NT2/D1 (cell line): ENCODE measurements around the gene CABLES1.

Experiments
- DNase-seq: peaks from one replicate; pipeline ENCODE4 v3.0.0-alpha.2; 2011; ENCODE audit warnings: low read depth, low spot score
- H3K27me3 ChIP-seq: 2 replicates; pipeline ENCODE4 v1.6.0; 2011; ENCODE audit warnings: mild to moderate bottlenecking; ENCODE audit not compliant: insufficient read length, insufficient read depth
- H3K36me3 ChIP-seq: 2 replicates; pipeline ENCODE4 v1.6.1; 2011; ENCODE audit warnings: mild to moderate bottlenecking, low read length, mixed read lengths; ENCODE audit not compliant: insufficient read depth, insufficient read length
- H3K4me1 ChIP-seq: 2 replicates; pipeline ENCODE4 v1.5.1; 2011; ENCODE audit not compliant: insufficient read depth, insufficient read length
- H3K4me3 ChIP-seq: 2 replicates; pipeline ENCODE4 v1.5.1; 2011; ENCODE audit warnings: low read depth; ENCODE audit not compliant: insufficient read length
- H3K9ac ChIP-seq: 2 replicates; pipeline ENCODE4 v1.6.0; 2011; ENCODE audit warnings: low read depth; ENCODE audit not compliant: insufficient read length
- H3K9me3 ChIP-seq: 2 replicates; pipeline ENCODE4 v1.5.1; 2011; ENCODE audit warnings: mild to moderate bottlenecking, low read length; ENCODE audit not compliant: insufficient read depth
- SUZ12 ChIP-seq: IDR thresholded peaks from 2 replicates; pipeline ENCODE4 v1.6.1; 2011; ENCODE audit not compliant: insufficient read length, insufficient read depth; ENCODE audit errors: extremely low read depth
- YY1 ChIP-seq: IDR thresholded peaks from 2 replicates; pipeline ENCODE4 v1.6.1; 2011; ENCODE audit not compliant: insufficient read length, insufficient read depth
- ZNF274 ChIP-seq: IDR thresholded peaks from 2 replicates; pipeline ENCODE4 v1.6.1; 2011; ENCODE audit warnings: mild to moderate bottlenecking, low read depth, low read length

Gene CABLES1

GRCh38 chr18:23208600-23208999 is 73.3 kb downstream of the CABLES1 start:
- H3K36me3 ChIP-seq, result peaks cover 49% of the 10 kb centered on the region
- H3K4me3 ChIP-seq, result no peak overlapping the region

GRCh38 chr18:23209031-23209430 is 73.7 kb downstream of the CABLES1 start:
- Histone ChIP-seq H3K4me3 (no peak overlapping the region), H3K36me3 (peaks cover 46% of the 10 kb centered on the region), H3K27me3 (no peaks in the 10 kb centered on the region), H3K9me3 (no peaks in the 10 kb centered on the region), H3K4me1 (no peaks in the 10 kb centered on the region), H3K9ac (no peak overlapping the region)
- no peak for DNase-seq
- TF ChIP-seq SUZ12 (no peak), YY1 (no peak), ZNF274 (no peak)

More at GRCh38 chr18:23208600-23208999, 73.3 kb downstream of the CABLES1 start:
- no peak for TF ChIP-seq SUZ12
- no peak for TF ChIP-seq ZNF274
- TF ChIP-seq YY1, result no peak
- Histone ChIP-seq H3K27me3 (no peaks in the 10 kb centered on the region), H3K9me3 (no peaks in the 10 kb centered on the region), H3K4me1 (no peaks in the 10 kb centered on the region), H3K9ac (no peak overlapping the region)
- no peak for DNase-seq

GRCh38 chr18:23209796-23210195 is 74.5 kb downstream of the CABLES1 start:
- no peak for DNase-seq
- Histone ChIP-seq H3K36me3 (peaks cover 50% of the 10 kb centered on the region), H3K27me3 (no peaks in the 10 kb centered on the region), H3K9me3 (no peaks in the 10 kb centered on the region), H3K4me1 (no peaks in the 10 kb centered on the region), H3K9ac (no peak overlapping the region), H3K4me3 (no peak overlapping the region)
- no peak for TF ChIP-seq YY1
- no peak for TF ChIP-seq ZNF274
- TF ChIP-seq SUZ12, result no peak

GRCh38 chr18:23210526-23210925 is 75.2 kb downstream of the CABLES1 start:
- Histone ChIP-seq H3K36me3 (peaks cover 56% of the 10 kb centered on the region), H3K4me1 (no peaks in the 10 kb centered on the region), H3K9ac (no peak overlapping the region), H3K9me3 (no peaks in the 10 kb centered on the region), H3K27me3 (no peaks in the 10 kb centered on the region), H3K4me3 (no peak overlapping the region)
- no peak for TF ChIP-seq ZNF274
- no peak for TF ChIP-seq YY1
- TF ChIP-seq SUZ12, result no peak
- no peak for DNase-seq

GRCh38 chr18:23211146-23211545 is 75.9 kb downstream of the CABLES1 start:
- no peak overlapping the region for H3K9ac ChIP-seq

GRCh38 chr18:23212161-23212560 is 76.9 kb downstream of the CABLES1 start:
- Histone ChIP-seq H3K4me1 (no peaks in the 10 kb centered on the region), H3K27me3 (no peaks in the 10 kb centered on the region), H3K9me3 (no peaks in the 10 kb centered on the region), H3K4me3 (no peak overlapping the region), H3K36me3 (peaks cover 58% of the 10 kb centered on the region), H3K9ac (no peak overlapping the region)
- DNase-seq, result no peak
- TF ChIP-seq ZNF274 (no peak), YY1 (no peak), SUZ12 (no peak)

More at GRCh38 chr18:23211146-23211545, 75.9 kb downstream of the CABLES1 start:
- TF ChIP-seq YY1 (no peak), ZNF274 (no peak), SUZ12 (no peak)
- DNase-seq, result no peak
- Histone ChIP-seq H3K36me3 (peaks cover 53% of the 10 kb centered on the region), H3K4me3 (no peak overlapping the region), H3K4me1 (no peaks in the 10 kb centered on the region), H3K9me3 (no peaks in the 10 kb centered on the region), H3K27me3 (no peaks in the 10 kb centered on the region)

GRCh38 chr18:23213200-23213599 is 77.9 kb downstream of the CABLES1 start:
- Histone ChIP-seq H3K27me3 (no peaks in the 10 kb centered on the region), H3K36me3 (peaks cover 54% of the 10 kb centered on the region), H3K4me3 (no peak overlapping the region), H3K9ac (no peak overlapping the region), H3K9me3 (no peaks in the 10 kb centered on the region), H3K4me1 (no peaks in the 10 kb centered on the region)
- TF ChIP-seq YY1, result no peak
- no peak for TF ChIP-seq SUZ12
- TF ChIP-seq ZNF274, result no peak
- DNase-seq, result no peak

GRCh38 chr18:23217781-23218180 is 82.5 kb downstream of the CABLES1 start:
- no peak for DNase-seq
- H3K36me3 ChIP-seq, result peaks cover 25% of the 10 kb centered on the region
- H3K9ac ChIP-seq, result no peak overlapping the region
- TF ChIP-seq SUZ12, result no peak
- no peak for TF ChIP-seq YY1
- H3K4me3 ChIP-seq, result no peak overlapping the region
- H3K9me3 ChIP-seq, result no peaks in the 10 kb centered on the region
- H3K4me1 ChIP-seq, result no peaks in the 10 kb centered on the region
- H3K27me3 ChIP-seq, result no peaks in the 10 kb centered on the region
